ENCODE measurements around the gene SUMO3.

The SUMO3 gene

DNA sequence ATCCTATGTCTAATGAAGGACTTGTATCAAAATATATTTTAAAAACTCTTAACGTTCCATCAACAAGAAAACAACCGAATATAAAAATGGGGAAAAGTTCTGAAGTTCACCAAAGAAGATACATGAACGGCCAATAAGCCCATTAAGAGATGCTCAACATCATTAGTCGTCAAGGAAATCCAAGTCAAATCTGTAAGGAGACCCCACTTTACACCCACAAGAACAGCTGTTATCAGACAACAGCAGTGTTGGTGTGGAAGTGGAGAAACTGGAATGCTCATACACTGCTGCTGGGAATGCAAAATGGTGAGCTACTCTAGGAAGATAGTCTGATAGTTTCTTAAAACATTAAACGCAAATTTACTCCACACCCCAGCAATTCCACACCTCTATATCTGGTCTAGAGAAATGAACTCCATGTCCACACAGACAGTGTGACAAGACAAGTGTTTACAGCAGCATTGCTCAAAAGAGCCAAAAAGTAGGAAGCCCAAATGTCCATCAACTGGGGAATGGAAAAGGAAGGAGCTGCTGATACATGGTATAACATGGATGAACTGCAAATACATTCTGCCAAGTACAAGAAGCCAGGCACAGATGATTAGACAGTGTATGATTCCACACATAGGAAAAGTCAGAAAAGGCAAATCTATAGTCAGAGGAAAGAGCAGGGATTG, 34.7 kb downstream of the SUMO3 start:
- no peak for DNase-seq (ENCODE audit: low read depth in 1 of 2, low spot score in 1 of 2)
- no peak for TF ChIP-seq JUND (IDR thresholded peaks at IDR 0.05; ENCODE audit: low read depth)
- in situ Hi-C loops (cut with HindIII; ENCODE audit: low pct_unique_long_range_greater_than_20kb, low sequenced_read_pairs), result no loop called here

DNA sequence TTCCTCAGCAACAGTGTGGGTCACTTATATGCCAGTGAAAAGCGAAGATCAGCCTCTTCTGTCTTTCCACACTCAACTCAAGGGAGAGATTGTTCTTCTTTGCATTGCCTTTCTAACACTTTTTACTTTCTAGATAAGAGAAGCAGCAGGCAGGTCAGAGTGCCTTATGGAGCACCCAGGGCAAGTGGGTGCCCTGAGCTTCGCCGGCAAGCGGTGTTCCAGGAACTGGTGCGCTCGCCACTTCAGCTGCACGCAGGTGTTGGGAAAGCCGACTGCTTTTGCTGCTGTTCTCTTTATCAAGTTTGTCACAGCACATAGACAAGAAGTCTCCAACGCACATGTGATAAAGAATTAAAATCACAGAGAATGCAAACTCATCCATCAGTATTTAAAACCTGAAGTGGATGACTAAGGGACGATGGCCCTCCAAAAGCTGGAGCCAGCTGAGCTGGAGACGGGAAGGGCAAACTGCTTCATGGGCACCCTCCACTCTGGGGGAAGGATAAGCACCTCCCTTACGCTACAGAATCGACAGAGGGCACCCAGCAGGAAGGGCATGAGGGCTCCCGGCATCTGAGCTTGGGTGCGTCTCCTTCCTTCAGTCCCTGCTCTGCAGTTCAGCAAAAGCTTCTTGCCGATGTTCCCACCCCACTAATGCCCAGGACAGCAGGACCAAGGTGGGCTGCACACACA, 36.9 kb downstream of the SUMO3 start:
- in situ Hi-C loops (cut with HindIII; ENCODE audit: low pct_unique_long_range_greater_than_20kb, low sequenced_read_pairs), result no loop called here

DNA sequence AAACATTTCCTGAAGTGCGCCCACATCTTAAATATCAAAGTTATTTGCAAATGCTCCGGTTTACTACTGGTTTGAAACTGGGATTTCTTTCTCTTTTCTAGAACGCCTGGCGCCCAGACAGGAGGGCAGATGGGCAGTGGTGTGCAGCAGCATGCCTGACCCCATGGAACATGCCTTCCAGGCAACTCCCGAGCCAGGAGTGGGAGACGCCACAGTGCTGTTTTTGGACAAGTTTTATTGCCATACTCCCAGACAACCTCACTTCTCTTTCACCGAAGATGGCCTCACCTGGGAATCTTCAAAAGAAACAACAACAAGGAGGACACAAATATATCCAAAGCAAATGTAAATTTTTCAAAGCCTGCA, 37.7 kb downstream of the SUMO3 start:
- TF ChIP-seq JUND (IDR thresholded peaks at IDR 0.05; ENCODE audit: low read depth), result no peak
- no peak for DNase-seq (ENCODE audit: low read depth in 1 of 2, low spot score in 1 of 2)
- in situ Hi-C loops (cut with HindIII; ENCODE audit: low pct_unique_long_range_greater_than_20kb, low sequenced_read_pairs), result no loop called here

More for the DNA sequence above, 36.9 kb downstream of the SUMO3 start:
- no peak for TF ChIP-seq JUND (IDR thresholded peaks at IDR 0.05; ENCODE audit: low read depth)
- DNase-seq (ENCODE audit: low read depth in 1 of 2, low spot score in 1 of 2), result no peak

DNA sequence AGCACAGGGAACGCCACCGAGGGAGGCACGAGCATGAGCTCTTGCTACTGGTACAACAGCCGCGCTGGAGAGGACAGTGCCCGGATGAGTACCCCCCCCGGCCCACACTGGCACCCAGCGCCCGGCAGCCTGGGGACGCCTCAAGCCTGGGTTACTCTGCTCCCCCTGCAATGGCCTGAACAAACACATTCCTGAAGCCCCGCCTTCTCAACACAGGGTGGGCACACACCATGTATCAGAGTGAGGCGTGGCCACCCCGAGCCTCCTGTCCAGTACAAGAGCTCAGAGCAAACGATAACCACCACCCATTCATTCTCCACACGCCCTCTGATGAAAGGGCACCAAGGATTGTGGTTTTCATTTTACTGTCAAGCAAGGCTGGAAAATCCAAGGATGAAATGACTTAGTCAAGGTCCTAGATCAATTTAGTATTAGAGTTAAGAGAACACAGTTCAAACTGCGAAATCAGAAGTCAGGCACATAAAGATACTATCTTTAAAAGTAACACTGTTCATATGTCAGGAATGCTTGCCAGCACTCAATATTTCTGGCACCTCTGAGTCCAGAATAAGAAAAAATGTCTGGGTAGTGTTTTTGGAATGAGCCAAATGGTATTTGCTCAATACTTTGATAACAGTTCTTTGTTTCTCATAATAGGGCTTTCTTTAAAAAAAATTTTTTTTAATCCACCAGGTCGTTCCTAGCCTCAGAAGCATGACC, 38.3 kb downstream of the SUMO3 start:
- TF ChIP-seq JUND (IDR thresholded peaks at IDR 0.05; ENCODE audit: low read depth), result no peak
- in situ Hi-C loops (cut with HindIII; ENCODE audit: low pct_unique_long_range_greater_than_20kb, low sequenced_read_pairs), result no loop called here
- DNase-seq (ENCODE audit: low read depth in 1 of 2, low spot score in 1 of 2), result no peak

DNA sequence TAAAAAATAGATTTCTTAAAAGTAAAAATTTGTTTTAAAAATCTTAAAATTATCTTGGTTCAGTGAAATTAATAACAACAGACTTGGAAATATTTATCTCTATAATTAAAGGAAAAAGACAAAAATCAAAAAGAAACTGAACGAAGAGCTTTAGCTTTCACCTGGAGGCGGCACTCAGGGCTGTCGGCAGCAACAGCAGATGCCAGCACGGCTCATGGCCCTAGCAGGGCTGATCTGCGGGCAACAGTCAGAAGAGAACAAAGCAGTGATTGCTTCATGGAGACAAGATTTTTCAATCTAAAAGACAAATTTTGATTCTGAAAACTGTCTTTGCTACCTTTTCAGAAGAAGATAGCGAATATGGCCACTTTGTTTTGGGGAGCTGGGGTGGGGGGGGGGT, 38.9 kb downstream of the SUMO3 start:
- no peak for TF ChIP-seq JUND (IDR thresholded peaks at IDR 0.05; ENCODE audit: low read depth)
- DNase-seq (ENCODE audit: low read depth in 1 of 2, low spot score in 1 of 2), result no peak
- in situ Hi-C loops (cut with HindIII; ENCODE audit: low pct_unique_long_range_greater_than_20kb, low sequenced_read_pairs), result no loop called here

DNA sequence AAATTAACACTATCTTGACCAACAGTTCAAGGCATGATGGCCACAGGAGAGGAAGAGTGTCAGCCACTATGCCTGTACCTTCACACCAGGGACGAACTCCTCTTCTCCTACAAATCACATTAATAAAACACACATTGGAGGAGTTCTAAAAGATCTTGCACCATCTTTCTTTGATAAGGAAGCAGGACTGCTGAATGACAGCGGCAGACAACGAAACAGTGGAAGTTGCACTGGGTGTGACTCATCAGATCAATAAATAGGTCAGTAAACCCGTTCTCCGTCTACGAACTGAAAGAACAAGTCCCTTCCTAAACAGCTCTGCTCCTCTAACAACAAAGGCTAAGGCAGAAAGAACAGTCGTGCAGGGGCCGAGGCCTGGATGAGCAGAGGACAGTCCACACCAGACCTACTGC, 39.4 kb downstream of the SUMO3 start:
- TF ChIP-seq JUND (IDR thresholded peaks at IDR 0.05; ENCODE audit: low read depth), result no peak
- in situ Hi-C loops (cut with HindIII; ENCODE audit: low pct_unique_long_range_greater_than_20kb, low sequenced_read_pairs), result no loop called here
- DNase-seq (ENCODE audit: low read depth in 1 of 2, low spot score in 1 of 2), result no peak

DNA sequence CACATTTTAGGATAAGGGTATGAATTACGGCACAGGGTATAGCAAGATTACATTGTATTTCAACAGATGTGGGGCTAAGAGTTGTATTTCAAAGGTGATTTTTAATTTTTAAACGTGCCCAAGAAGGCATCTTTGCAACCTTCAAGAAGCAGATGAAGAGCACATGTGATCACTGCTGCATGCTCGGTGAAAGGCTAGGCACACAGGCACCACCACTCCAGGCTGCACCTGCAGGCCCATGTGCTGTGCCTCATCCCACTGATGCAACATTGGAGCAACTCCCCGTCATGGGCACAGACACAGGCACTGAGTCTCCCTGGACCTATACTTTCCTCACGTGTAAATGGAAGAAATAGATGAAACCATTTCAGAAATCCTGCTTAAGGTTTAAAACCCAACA, 39.8 kb downstream of the SUMO3 start:
- no peak for TF ChIP-seq JUND (IDR thresholded peaks at IDR 0.05; ENCODE audit: low read depth)
- DNase-seq (ENCODE audit: low read depth in 1 of 2, low spot score in 1 of 2), result no peak
- in situ Hi-C loops (cut with HindIII; ENCODE audit: low pct_unique_long_range_greater_than_20kb, low sequenced_read_pairs), result no loop called here

DNA sequence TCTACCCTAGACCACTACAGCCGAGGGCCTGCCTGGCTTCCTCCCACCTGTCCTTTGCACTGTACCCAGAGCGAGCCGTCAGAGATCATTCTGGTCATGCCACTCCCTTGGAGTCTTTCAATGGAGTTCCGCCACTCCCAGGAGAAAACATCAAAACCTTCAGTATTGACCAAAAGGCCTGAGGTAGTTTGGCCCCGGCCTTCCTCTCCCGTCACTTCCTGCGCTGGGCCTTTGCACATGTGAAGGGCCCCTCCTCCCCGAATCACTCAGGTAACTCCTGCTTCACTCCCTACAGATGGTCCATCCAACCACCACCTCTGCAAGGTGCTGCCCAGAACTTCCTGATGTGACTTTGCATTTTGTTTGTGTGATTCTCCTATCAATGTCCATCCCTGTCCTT, 42.9 kb downstream of the SUMO3 start:
- no peak for DNase-seq (ENCODE audit: low read depth in 1 of 2, low spot score in 1 of 2)
- in situ Hi-C loops (cut with HindIII; ENCODE audit: low pct_unique_long_range_greater_than_20kb, low sequenced_read_pairs), result no loop called here
- TF ChIP-seq JUND (IDR thresholded peaks at IDR 0.05; ENCODE audit: low read depth), result no peak

DNA sequence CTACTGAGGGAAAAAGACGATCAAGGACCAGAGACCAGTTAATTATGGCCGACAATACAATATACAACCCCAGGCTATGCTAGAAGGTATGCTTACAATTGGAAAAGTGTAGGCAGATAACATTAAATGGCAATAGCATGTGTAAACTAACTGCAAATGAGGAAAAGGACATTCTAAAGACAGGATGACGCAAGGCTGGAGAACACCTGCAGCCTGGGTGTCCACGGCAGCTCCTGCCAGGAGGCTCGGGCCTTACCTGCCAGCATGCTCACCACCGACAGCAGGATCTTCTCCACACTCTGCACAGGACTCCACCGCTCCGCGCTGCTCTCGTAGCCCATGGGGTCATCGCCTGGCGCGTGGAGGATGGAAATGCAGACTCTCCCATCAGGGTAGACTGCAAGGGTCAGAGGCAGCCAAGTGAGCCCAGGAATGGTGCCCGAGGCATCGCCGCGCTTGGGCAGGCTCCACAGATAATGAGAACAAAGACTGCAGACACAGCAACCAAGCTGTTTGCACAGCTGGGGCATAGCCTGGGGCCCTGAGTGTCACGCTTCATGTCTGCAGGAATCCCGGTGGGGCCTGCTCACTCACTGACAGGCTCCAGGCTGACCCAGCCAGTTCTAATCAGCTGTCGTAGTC, 44.5 kb downstream of the SUMO3 start:
- no peak for TF ChIP-seq JUND (IDR thresholded peaks at IDR 0.05; ENCODE audit: low read depth)
- DNase-seq (ENCODE audit: low read depth in 1 of 2, low spot score in 1 of 2), result peak in 1 of 2 experiments; percentile 81
- in situ Hi-C loops (cut with HindIII; ENCODE audit: low pct_unique_long_range_greater_than_20kb, low sequenced_read_pairs), result no loop called here

DNA sequence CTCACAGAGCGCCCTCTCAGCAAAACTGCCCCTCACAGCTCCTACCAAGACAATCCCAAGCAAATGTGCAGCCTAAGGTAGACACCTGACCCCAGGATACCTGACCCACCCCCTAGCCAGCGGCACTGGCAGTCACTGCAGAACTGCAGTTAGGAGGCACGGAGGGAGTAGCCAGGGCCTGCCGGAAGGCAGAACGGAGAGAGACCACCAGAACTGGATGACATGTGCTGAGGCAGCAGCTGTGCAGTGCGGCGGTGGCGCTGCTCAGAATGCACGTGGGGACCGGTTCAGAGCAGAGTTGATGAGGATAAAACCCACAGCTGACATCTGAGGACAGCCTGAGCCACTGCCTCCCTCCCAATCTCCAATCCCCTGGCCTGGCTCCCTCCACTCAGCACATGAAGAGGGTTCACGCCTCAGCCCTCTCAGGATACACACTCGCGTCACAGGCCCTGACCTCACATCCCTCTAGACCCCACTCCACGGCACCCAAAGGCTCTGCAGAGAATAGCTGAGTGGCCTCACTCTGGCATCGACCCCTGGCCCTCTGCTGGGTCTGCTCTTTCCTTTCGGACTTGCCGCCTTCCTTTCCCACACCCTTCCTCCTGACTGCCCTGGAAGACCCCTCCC, 45.9 kb downstream of the SUMO3 start:
- no peak for DNase-seq (ENCODE audit: low read depth in 1 of 2, low spot score in 1 of 2)
- in situ Hi-C loops (cut with HindIII; ENCODE audit: low pct_unique_long_range_greater_than_20kb, low sequenced_read_pairs), result no loop called here
- TF ChIP-seq JUND (IDR thresholded peaks at IDR 0.05; ENCODE audit: low read depth), result no peak

DNA sequence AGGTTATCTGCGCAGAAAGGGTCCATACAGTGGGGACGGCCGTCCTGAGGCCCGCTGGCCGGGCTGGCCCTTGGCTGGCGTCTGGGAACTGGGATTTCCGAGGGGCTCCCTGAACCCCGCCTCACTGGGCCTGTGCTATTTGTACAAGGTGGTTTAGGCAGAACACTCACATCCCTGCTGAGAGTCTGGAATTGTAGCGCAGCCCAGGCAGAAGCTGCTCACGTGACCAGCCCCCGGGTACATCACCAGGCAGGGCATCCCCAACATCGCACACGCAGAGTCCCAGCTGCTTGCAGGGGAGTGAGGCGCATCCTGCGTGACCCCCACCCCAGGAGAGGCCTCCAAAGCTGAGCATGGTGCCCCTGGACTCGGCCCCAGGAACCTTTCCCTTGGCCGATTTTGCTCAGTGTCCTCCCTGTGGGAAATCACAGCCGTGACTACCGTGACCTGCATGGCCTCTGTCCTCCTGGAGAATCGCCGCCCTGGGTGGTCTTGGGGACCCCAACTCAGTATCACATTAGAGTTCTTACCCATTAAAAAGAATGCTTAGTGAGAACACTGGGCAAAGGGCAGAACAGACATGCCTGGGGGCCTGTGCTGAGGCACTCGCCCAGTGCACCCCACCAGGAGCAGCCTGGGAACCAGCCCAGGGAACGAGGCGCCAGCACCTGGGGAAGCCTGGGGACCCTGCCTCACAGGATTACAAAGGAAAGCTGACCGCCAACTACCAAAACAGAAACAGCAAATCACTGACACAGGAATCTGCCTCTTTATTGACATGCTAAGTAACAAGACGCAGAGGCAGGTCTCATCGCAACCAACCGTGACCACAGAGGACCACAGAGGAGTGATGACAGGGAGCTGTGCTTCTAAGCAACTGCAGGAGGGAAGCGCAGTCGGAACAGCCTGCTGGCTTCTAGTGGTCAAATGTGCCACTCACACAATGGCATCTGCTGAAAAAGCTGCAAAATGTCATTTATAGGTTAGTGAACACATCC, 49.7 kb downstream of the SUMO3 start:
- DNase-seq (ENCODE audit: low read depth in 1 of 2, low spot score in 1 of 2), result no peak
- no peak for TF ChIP-seq JUND (IDR thresholded peaks at IDR 0.05; ENCODE audit: low read depth)
- in situ Hi-C loops (cut with HindIII; ENCODE audit: low pct_unique_long_range_greater_than_20kb, low sequenced_read_pairs), result no loop called here

Measured in T47D (cell line).